Effector CD4-positive, alpha-beta T cell (primary cell): Measurements from ENCODE around the gene IPO9.

Source experiments
- DNase-seq: peaks from one replicate; pipeline ENCODE4 v3.0.0-alpha.2; 2020

Gene IPO9

DNA sequence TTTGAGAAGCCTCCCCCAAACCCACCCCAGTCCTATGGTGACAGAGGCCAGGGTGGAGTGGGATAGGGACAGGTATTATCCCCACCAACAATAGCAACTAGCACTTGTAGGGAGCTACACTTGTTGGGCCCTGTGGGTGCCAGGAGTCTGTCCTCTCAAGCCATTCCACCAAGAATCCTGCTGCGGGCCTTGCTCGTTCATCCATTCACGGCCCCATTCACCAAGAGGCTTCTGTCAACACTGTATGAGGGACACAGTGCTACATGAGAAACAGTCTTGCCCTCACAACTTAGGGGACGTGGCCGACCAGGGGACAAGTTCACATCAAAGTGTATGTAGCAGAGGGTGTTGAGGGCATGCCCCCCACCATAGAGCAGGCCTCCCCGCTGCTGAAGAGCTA is 78.7 kb downstream of the IPO9 start:
- DNase-seq: no peak

DNA sequence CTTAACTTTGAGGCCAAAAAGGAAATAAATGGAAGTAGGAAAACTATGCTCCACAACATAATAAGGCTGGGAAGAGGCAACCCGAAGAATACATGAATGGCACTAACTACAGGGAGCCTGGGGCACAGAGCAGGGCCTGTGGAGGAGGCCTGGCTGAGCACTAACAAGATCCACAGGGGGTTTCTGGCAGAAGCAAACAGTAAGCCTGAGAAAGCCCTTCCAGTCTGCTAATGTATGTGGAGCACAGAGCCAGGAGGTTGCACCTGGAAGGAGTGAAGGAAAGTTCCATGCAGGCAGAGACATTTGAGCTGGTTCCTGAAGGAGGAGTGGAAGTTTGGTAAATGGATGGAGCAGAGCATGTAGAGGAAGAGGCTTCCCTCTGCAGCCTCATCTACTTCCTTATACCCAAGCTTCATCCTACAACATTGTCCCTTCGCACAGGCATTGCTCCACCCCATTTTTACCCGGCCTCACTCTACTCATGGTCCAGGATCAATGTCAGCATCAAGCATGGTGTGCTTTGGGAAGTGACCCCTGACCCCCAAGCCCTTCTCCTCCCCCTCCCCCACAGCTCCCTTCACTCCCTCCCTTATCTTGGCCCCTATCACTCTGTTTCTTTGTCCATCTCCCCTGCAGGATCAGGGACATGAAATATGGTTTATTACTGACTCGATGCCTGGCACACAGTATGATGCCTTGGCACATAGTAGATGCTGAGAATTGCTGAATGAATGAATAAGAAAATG is 83.0 kb downstream of the IPO9 start:
- no peak for DNase-seq

DNA sequence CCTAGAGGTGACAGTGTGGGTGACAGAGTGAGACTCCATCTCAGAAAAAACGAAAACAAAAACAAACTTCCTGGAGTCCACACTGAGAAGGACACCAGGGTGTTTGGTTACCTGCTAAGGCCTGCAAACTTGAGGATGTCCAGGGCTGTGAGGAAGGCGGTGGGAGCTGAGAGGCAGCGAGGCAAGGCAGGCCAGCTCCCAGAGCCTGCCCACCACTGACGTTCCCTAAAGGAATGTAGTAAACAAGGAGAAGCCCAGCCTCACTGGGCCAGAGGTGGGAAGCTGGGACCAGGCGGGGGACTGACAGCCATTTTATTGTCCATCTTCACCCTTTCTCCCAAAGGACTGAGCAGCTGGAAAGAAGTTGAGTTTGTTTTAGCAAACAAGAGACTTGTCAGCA is 83.9 kb downstream of the IPO9 start:
- DNase-seq: no peak

DNA sequence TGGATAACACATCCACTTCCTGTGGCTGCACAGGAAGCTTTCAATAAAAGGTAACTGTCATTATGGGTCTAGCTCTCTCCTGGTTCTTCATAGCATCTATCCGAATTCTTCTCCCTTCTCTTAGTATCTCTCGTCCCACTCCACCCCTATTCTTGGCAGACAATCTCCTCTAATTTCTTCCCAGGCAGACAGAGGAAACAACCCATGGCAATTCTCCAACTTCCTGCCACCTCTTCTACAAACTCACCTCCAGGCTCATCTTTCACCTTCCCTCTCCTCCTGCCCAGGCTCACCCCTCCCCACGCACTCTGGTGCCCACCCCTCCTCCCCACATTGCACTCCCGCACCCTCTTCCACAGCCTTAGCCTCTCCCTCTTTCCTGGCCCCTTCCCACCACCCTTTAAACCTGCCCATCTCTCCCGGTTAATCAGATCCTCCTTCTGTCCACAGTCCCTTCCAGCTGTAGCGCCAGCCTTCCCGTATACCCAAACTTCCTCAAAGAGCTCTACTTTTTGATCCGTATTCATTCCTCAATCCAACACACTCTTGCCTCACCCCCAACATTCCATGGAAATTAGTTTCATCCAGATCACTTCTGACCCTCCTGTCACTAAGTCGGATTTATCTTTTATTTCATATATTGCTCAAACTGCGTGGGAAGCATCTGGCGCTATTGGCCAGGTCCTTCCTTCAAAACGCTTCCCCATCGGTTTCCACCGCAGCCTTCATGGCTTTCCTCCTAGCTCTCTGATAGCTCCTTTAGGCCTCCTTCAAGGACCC is 85.7 kb downstream of the IPO9 start:
- no peak for DNase-seq

DNA sequence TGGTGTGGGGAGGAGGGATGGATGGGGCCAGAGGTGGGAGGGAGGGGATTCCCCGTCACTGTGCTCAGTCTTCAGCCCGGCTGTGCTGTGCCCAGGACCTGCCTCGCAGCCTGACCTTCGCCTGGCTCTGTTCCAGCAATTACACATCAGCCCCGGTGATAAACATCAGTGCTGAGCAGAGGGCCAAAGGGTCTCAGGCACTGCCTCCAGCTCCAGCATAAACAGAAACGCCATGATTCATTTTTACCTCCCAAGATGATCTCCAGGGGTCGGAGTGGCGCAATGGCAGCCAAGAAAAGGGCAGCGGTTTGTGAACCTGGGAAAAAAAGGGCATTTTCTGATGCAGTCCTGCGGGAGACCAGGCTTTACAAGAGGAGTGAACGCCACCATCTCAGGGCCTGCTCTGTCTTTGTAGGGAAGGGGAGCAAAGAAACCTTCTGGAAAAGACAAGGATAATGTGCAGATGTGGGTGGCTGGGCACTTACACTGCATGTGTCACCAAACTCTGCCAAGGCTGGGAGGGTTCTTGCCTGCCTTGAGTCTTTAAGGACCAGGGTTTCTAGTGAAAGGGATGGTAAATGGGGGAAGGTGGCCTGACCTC is 87.8 kb downstream of the IPO9 start:
- DNase-seq: no peak

DNA sequence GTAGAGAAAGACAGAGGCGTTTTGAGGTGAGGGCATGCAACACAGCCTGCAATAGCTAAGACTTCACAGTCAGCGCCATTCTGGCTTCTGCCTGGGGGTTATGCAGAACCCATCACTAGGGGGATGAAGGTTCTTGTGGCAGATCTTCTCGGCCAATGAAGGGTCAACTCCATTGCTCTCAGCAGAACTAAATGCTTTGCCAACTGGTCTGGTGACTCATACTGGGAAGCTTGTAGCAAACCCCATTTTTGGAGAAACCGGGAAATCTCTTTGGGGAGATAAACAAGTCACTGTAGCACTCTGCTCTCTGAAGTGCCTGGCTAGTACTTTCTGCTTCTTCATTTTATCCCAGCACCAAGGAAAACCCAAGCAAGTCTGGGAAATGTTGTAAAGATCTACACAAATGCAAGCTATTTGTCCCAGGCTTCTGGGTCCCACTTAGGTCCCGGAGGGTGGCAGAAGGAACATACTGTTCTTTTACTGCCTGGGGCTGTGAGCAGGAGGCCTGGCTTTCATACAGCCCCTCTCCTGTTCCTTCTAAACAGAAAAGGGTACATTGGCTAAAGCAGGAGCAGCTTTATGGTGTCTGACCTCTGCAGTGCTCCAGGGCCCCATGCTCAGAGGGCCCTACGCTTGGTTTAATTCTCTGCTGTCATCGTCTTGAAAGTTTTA is 88.5 kb downstream of the IPO9 start:
- DNase-seq: no peak

DNA sequence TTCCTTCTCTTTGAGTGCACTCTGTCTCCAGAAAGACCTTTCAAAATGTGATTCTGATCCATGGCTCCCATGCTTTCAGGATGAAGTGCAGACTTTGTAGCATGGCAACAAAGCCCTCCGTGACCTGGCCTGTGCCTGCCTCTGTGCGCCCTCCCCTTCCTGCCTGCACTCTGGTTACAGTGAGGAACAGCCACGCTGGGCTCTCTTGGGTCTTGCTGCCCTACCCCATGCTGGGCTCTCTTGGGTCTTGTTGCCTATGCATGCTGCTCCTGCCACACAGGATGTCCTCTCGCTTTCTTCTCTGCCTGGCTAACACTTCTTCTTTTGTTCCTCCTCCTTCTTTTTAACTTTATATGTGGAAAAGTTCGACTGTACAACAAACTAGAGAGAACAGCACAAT is 89.4 kb downstream of the IPO9 start:
- DNase-seq: no peak

DNA sequence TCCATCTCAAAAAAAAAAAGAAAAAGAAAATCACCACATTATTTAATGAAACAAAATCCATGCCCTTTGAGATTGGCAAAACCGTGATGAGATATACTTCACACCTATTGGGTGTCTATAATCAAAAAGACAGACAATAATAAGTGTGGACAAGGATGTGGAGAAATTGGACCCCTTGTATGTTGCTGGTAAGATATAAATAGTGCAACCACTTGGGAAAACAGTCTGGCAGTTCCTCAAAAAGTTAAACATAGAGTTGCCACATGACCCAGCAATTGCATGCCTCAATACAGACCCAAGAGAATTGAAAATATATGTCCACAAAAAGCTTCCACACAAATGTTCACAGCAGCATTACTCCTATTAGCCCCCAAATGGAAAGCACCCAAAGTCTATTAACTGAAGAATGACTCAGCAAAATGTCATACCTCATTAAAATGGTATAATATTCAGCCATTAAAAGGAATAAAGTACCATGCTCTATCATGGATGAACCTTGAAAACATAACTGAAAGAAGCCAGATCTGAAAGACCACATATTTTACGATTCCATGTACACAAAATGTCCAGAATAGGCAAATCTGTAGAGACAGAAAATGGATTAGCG is 93.1 kb downstream of the IPO9 start:
- no peak for DNase-seq

DNA sequence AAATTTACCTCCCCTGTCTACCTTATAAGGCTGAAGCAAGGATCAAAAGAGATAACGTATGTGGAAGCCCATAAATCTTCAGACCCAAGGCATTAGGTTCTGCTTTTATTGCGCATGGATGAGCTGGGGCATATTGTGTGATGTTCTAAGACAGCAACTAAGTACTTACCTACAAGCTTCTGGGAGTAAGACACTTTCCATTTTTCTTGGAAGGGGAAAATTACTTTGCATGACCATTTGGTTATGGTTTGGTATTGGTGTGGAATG is 96.3 kb downstream of the IPO9 start:
- DNase-seq: no peak

DNA sequence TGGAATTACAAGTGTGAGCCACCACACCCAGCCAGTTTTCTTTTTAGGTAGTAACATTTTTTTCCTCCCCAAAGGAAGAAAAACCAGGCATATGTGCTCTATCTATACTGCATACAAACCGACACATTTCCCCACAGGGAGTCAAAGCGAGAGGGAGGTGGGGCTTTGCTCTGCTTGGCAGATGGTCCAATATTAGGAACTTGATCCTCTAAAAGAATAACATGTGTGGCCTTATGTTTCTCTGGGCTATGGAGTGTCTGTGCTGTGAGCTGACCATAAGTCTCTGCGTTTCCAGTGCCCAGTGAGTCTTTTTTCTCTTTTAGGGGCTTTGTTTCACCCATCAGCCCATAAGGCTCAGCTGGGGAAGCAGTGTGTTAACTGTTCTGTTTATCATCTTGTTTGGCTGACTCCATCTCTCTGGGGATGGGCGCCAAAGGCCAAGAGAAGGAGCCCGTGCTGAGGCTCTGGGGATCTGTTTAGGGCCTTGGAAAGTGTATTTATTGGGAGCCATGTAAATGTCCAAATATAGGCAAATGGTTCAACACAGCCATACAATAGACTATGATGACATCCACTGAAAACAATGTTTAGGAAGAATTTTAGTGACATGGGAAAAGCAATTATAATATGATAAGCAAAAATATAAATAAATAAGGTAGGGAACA is 97.2 kb downstream of the IPO9 start:
- DNase-seq: no peak

DNA sequence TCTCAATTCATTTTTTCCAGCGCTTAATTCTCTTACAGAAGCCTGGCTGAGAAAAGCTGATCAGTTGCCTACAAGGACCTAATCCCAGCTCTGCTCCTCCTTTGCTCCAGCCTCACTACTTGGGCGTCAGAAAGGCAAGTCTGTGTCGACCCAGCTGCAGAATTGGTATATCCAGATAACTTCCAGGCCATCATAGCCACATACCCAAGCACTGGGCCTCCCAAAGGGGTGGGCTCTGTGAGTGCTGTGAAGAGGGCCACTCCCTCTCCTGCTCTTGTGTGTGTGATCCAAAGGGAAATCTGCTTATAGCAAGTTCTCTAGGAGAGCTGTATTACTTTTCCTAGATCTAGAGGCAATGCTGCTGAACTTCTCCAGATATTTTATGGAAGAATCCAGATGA is 99.3 kb downstream of the IPO9 start:
- DNase-seq: no peak

DNA sequence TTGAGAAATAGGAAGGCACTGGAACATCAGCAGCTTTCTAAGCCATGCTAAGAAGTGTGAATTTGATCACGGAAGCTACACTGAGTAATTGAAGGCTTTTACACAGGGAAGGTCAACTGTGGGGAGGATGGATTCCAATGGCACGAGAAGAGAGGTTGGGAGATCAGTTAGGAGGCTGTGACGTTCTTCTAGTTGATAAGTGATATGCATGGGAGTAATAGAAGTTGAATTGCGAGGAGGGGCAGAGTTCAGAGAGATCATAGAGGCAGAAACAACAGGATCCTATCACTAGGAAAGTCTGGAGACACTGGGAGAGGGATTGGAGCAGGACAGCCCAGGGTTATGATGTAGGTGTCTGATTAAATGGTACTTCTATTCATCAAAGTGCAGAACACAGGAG is 101.2 kb downstream of the IPO9 start:
- no peak for DNase-seq

DNA sequence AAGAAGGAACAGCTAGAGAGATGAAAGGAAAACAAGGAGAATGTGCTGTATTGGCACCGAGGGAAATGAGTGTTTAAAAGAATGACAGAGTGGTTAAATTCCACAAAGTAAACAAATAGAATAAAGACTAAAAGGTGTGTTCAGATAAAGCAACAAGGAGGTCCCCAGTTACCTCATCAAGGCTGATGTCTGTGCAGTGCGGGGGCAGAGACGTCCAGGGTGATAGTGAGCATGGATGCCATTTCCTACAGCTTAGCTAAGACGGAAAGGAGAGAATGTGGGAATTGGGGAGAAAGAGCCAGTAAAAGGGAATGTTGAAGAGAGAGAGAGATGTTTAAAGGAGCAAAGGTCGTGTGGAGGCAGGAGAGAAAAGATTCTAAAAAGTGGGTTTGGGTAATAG is 101.8 kb downstream of the IPO9 start:
- DNase-seq: no peak
